Loucy (cell line): Measurements from ENCODE around the gene ABHD5.

Experiments
- CTCF ChIP-seq: fragments of 200-600 bp; sonication (generic); conservative IDR thresholded peaks from 2 replicates; pipeline ENCODE4 v1.5.1; 2014; ENCODE audit warnings: mild to moderate bottlenecking, antibody characterized with exemption, low read length
- EZH2phosphoT487 ChIP-seq: fragments of 200-600 bp; IDR thresholded peaks from 2 replicates; pipeline ENCODE4 v1.6.1; 2018; ENCODE audit warnings: antibody characterized with exemption, mild to moderate bottlenecking, moderate library complexity, borderline replicate concordance

- TF ChIP-seq CTCF, result no peak
- TF ChIP-seq EZH2phosphoT487, result no peak
Observed at GRCh38 chr3:43776101-43776500, 85.4 kb downstream of the ABHD5 start.
